LHCN-M2 (cell line): ENCODE results near the gene ACP5. TPM values are rescaled to one million over a fixed set of nuclear protein-coding genes. Genes with fewer than 3 reads are reported as not detected.
A peak's percentile ranks its signal among the peaks of the same experiment; 100 is the strongest.

ENCODE experiments used
- DNase-seq: peaks from one replicate; pipeline ENCODE4 v3.0.0-alpha.2; 2012; ENCODE audit warnings: low read depth
- total RNA-seq: library from RNA; depleted of rRNA; stranded (reverse); fragments of >200 nt; gene quantifications from 2 replicates; pipeline ENCODE4 v1.2.3, GENCODE V29; 2014; rRNA removed

ACP5 gene
- total RNA-seq, 1 experiment from 2014 or later, result 0.34 TPM

DNA sequence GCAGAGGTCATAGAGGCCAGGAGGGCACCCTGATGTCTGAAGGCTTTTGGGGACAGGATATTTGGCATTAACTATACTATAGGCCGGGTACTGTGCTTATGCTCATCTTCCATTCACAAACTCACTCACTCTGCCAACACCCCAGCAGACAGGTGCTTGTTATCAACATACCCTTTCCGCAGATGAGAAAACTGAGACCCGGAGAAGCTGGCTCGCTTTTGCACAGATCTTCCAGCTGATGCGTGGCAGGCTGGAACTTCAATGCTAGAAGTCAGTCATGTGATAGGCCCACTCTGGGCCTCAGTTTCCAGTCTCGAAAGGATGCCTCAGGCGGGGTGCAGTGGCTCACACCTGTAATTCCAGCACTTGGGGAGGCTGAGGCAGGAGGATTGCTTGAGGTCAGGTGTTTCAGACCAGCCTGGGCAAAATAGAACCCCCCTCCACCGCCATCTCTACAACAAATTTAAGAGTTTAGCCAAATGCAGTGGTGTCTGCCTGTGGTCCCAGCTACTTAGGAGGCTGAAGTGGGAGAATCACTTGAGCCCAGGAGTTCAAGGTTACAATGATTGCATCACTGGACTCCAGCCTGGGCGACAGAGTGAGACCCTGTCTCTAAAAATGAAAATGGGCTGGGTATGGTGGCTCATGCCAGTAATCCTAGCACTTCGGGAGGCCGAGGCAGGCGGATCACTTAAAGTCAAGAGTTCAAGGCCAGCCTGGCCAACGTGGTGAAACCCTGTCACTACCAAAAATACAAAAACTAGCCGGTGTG is 29.3 kb downstream of the ACP5 start:
- no peak for DNase-seq

DNA sequence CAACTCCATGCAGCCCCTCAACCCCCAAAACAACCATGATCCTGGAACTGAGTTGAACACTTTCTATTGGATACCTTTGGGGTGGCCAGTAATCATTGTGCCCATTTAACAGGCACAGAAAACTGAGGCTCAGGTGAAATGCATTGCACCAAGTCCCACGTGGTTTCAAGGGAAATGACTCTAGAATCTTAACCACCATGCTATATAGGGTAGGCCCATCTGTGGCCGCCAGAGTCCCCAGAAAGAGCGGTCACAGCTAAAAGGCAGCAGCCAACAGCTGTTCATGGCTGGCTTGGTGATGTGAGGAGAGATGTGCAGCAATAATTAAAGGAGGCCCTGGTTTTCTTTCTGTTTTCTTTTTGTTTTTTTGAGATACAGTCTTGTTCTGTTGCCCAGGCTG is 36.2 kb downstream of the ACP5 start:
- DNase-seq, result no peak

DNA sequence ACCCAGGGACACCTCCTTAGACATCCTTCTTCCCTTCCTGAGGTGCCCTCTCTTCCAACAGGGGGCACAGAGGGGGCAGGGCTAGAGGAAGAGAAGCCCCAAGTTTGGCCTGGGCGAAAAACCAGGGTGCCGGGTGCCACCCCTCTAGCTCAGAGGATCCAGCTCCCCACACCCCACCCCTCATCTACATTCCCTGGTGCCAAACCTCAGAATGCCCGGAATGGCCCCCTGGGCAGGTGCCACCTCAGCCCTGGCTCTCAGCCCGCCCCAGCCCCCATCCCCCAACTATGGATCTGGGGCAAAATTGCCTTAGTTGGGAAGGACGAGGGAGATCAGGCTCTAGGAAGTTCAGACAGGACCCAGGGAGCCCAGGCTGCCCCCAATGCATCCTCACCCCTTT is 36.8 kb downstream of the ACP5 start:
- DNase-seq, result no peak

DNA sequence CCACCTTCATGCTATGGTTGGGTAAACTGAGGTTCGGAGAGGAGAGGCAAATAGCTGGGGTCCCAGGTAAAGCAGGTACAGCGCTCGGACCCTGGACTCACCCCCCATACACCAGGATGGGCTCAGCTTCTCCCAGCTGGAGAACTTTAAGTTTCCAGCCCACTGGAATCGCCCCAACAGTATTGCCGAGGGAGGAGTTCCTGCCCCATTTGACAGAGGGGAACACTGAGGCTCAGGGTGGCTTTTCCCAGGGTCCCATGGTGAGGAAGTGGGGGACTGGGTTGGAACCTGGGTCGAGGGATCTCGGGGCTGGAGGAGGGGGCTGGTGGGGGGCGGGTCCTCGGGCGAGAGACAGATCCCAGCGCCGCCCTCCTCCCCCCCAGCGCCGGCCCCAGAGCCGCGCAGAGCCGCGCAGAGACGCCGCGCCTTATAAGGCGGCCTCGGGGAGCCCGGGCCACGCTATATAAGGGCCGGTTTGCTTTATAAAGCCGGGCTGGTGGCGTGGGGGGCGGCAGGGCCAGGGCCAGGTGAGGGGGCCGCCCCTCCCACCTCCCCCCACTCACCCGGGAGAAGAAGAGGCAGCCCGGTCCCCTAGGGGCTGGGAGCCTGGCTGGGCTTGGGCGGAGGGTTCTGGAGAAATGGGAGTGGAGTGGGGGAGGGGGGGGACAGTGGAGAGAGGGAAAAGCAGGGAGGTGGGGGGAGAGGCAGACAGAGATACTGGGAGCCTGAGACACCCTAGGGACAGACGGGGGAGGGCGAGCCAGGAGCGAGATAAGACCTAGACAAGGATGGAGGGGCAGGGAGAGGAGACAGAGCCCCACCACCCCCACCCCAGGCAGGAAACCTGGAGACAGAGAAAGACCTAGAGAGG is 37.7 kb downstream of the ACP5 start:
- no peak for DNase-seq

DNA sequence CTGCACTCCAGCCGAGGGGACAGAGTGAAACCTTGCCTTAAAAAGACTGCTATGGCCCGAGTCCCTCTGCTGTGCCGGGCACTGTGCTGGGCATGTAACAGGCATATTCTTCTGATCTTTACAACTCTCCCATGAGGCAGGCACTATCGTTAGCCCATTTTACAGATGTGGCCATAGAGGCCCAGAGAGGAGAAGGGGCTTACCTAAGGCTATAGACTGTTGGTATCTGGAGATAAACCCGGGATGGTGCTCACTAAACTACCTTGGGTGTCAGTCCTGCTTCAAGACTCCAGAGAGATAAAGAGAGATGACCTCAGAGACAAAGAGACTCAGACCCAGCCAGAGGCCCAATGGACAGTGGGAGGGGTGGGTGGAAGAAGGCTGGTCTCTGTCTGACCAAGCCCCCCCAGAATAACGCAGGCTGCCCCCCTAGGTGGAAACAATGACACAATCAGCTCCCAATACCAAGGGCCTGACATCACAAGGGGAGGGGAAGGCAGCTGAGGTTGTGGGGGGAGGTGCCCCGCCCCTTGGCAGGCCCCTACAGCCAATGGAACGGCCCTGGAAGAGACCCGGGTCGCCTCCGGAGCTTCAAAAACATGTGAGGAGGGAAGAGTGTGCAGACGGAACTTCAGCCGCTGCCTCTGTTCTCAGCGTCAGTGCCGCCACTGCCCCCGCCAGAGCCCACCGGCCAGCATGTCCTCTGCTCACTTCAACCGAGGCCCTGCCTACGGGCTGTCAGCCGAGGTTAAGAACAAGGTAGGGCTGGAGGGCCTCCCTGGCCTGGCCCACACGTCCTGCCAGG is 39.0 kb downstream of the ACP5 start, which contains the start of gene CNN1:
CNN1 (plus strand) TSS at position 620 of the 805 bp plus-strand sequence; CDS start at position 697, 77 bp downstream.
- DNase-seq, result no peak

DNA sequence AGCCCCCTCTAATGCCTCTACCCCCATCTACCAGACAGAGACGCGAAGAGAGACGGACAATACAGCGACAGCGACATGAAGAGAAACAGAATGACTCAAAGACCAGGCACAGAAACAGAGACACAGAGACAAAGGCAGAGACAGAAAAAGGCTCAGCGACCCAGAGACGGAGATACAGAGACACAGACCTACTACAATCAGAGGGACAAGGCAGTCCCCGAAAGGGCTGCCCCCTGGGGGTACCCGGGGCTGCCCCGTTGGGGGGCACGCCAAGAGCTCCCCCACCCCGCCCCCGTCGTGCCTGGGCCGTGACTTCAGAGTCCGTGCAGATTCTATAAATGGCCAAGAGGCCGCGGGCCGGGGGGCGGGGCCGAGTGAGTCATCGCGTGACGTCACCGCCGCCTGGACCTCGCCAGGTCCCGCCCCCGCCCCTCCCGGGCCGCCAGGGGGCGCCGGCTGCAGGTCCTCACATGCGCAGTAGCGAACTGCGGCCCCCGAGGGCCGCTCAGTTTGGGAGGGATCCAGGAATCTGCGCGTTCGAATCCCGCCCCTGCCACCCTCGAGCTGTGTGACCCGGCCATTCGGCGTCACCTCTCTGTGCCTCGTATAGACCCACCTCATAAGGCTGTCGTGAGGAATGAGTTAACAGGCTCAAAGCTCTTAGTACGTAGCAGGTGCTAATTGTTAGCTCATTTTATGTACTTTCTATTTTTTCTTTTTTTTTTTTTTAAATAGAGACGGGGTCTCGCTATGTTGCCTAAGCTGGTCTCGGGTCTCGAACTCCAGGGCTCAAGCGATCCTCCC is 41.5 kb downstream of the ACP5 start:
- DNase-seq, result peak; percentile 81

DNA sequence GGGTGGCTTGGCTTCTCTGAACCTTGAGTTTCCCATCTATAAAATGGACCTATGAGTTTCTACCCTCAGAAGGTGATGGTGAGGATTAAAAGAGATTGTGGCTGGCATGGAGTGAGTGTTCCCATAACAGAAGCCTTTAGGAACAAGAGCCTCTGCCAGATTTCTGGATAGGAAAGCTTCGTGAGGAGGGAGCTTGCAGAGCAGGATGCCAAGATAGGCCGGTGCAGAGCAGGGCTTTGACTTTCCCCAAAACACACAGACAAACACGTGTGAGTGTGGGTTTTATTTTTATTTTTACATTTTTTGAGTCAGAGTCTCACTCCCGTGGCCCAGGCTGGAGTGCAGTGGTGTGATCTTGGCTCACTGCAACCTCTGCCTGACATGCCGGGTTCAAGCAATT is 42.5 kb downstream of the ACP5 start:
- DNase-seq, result no peak

DNA sequence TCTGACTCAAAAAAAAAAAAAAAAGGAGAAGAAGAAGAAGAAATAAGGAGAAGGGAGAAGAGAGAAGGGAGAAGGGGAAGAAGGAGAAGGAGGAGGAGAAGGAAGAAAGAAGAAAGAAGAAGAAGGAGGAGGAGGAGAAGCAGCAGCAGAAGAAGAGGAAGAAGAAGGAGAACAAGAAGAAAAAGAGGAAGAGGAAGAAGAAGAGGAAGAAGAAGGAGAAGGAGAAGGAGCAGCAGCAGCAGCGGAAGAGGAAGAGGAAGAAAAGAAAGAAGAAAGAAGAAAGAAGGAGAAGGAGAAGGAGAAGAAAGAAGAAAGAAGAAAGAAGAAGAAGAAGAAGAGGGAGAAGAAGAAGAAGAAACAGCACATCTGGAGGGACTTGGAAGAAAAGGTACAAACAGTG is 42.9 kb downstream of the ACP5 start:
- no peak for DNase-seq

DNA sequence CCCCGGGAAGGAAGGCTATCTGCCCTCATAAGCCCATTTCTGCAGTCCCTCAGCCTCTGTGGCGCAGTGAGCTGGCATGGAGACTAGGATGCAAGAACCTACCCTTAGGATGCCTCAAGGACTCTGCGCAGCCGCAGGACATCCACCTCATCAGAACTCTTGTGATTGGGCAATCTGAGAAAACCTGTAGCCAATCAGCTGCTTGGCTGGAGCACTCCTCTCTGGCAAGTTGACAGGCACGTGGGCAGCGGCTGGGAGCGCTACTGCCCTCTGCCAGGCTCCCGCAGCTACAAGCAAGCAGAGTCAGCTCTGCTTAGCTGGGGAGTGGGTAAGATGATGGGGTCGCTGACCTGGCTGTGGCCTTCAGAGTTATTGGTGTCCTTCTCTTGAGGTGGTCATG is 47.0 kb downstream of the ACP5 start:
- peak; percentile 48 for DNase-seq

DNA sequence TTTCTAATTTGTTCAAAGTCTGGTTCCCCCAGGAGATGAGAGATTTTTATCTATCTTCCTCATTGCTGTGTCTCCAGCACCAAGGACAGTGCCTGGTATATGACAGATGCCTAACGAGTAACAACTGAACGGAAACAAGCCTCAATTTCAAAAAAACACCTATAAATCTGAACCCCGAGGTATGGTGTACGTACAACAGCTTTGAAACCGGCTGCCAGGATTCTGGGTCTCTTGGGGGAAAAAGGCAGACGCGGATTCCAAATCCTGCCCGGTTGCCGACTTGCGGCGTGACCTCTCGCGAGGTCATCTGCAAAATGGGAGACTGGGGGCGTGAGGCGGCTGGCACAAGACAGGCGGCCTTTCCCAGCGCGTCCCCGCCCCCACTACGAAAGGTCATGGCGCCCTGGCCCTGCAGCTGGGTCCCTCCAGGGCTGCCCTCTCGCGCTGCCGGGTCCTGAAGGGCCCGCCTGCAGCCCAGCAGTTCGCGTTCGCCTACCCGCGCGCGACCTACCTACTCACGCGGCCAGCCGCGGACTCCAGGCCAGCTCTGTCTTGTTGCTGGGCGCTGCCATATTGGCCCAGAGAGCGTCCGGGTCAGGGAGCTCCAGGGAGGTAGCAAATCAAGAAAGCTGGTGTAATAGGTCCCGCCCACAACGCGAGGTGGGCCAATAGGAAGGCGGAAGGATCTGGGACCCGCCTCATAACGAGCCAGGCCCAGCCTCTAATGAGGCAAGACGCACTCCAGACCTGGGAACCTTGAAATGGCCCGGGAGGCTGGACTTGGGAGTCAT is 48.7 kb downstream of the ACP5 start, which contains the start of gene ECSIT:
ECSIT (minus strand) TSS at position 584 of the 791 bp plus-strand sequence. CDS start 9,964 bp downstream, outside the sequence.
- peak; percentile 98 for DNase-seq

Other genes starting within 250 kb of the ACP5 start
- gene RAB3D, start 238.0 kb downstream of the ACP5 start, total RNA-seq, result 1.3 and 1.5 TPM in 2 replicates
- gene TMEM205, start 231.4 kb downstream of the ACP5 start, total RNA-seq, result 158 and 174 TPM in 2 replicates
- gene CCDC159, start 231.1 kb downstream of the ACP5 start, total RNA-seq, result 2.8 and 3.6 TPM in 2 replicates
- gene PLPPR2, start 222.2 kb downstream of the ACP5 start, total RNA-seq, result 25.1 and 31.7 TPM in 2 replicates
- 1.5 and 2.2 TPM in 2 replicates for gene SWSAP1, start 203.0 kb downstream of the ACP5 start, total RNA-seq
- gene EPOR, start 193.3 kb downstream of the ACP5 start, total RNA-seq, result 7.7 and 8.3 TPM in 2 replicates
- 3.2 and 5.6 TPM in 2 replicates for gene RGL3, start 158.3 kb downstream of the ACP5 start, total RNA-seq
- gene ODAD3, start 142.5 kb downstream of the ACP5 start, total RNA-seq, result 0.38 and 0.75 TPM in 2 replicates
- 164 and 193 TPM in 2 replicates for gene PRKCSH, start 142.0 kb downstream of the ACP5 start, total RNA-seq
- gene ELAVL3, start 96.6 kb downstream of the ACP5 start, total RNA-seq, result not detected in 2 replicates
- 7.3 and 12.0 TPM in 2 replicates for gene ZNF653, start 71.8 kb downstream of the ACP5 start, total RNA-seq
- 24.8 and 32.1 TPM in 2 replicates for gene ECSIT, start 48.5 kb downstream of the ACP5 start, total RNA-seq
- gene CNN1, start 38.8 kb downstream of the ACP5 start, total RNA-seq, result 0.58 and 1.0 TPM in 2 replicates
- 42.1 and 44.7 TPM in 2 replicates for gene ELOF1, start 18.4 kb downstream of the ACP5 start, total RNA-seq
- 18.8 and 19.2 TPM in 2 replicates for gene ZNF627, start 19.8 kb upstream of the ACP5 start, total RNA-seq
- 7.1 and 10.2 TPM in 2 replicates for gene ZNF823, start 161.3 kb upstream of the ACP5 start, total RNA-seq
- gene ZNF441, start 189.4 kb upstream of the ACP5 start, total RNA-seq, result 5.4 and 7.1 TPM in 2 replicates
- gene ZNF491, start 220.9 kb upstream of the ACP5 start, total RNA-seq, result 0.80 and 0.90 TPM in 2 replicates
- gene ZNF440, start 236.6 kb upstream of the ACP5 start, total RNA-seq, result 7.0 and 8.2 TPM in 2 replicates